Keratinocyte (primary cell): Measurements from ENCODE around the gene FAM13B. TPM values are rescaled to one million over a fixed set of nuclear protein-coding genes. Genes with fewer than 3 reads are reported as not detected.
"Not testable (repeated sequence)": the region's sequence is repeated elsewhere in the genome, so short reads cannot be mapped to it uniquely, and the experiment has no call there.

Experiments
- DNase-seq: peaks from one replicate; pipeline ENCODE4 v3.0.0-alpha.2; 2011; ENCODE audit warnings: low read depth, missing footprints, low spot score
- FAIRE-seq: peaks from 2 replicates; lab custom pipeline; 2011; peaks lifted over from hg19 to GRCh38; lab: Jason Lieb, UNC
- H2AFZ ChIP-seq: 2 replicates; pipeline ENCODE4 v1.6.0; 2012; ENCODE audit warnings: low read length, control low read depth, inconsistent platforms; ENCODE audit not compliant: control insufficient read depth
- H3K27ac ChIP-seq: 2 replicates; pipeline ENCODE4 v1.5.1; 2011; ENCODE audit warnings: low read length; ENCODE audit not compliant: control insufficient read depth, insufficient read depth
- H3K27me3 ChIP-seq: 3 replicates; pipeline ENCODE4 v1.6.0; 2011; ENCODE audit warnings: low read length; ENCODE audit not compliant: control insufficient read depth, insufficient read depth; ENCODE audit errors: extremely low read depth
- H3K36me3 ChIP-seq, 2 experiments: 2 replicates in 1 of 2; 3 replicates in 1 of 2; pipeline ENCODE4 v1.5.1; 2011; ENCODE audit warnings: low read length in 2 of 2, mild to moderate bottlenecking in 1 of 2; ENCODE audit not compliant: control insufficient read depth in 2 of 2, insufficient read depth in 2 of 2; ENCODE audit errors: extremely low read depth in 1 of 2
- H3K4me1 ChIP-seq: 3 replicates; pipeline ENCODE4 v1.5.1; 2011; ENCODE audit warnings: low read length; ENCODE audit not compliant: control insufficient read depth, insufficient read depth; ENCODE audit errors: extremely low read depth
- H3K4me2 ChIP-seq: 3 replicates; pipeline ENCODE4 v1.6.0; 2011; ENCODE audit warnings: low read depth, low read length; ENCODE audit not compliant: control insufficient read depth, insufficient read depth; ENCODE audit errors: extremely low read depth
- H3K4me3 ChIP-seq, 3 experiments: fragments of 200-600 bp in 1 of 3; sonication (generic) in 1 of 3; 2 replicates in 2 of 3; 3 replicates in 1 of 3; pipeline ENCODE4 v1.5.1; 2011 to 2016; ENCODE audit warnings: low read length in 3 of 3, mild to moderate bottlenecking in 3 of 3, control low read depth in 2 of 3, inconsistent platforms in 1 of 3, low read depth in 1 of 3, mixed read lengths in 1 of 3, mixed run types in 1 of 3, moderate library complexity in 1 of 3; ENCODE audit not compliant: control insufficient read depth in 2 of 3, insufficient read depth in 2 of 3; ENCODE audit errors: extremely low read depth in 1 of 3
- H3K79me2 ChIP-seq: 2 replicates; pipeline ENCODE4 v1.6.0; 2012; ENCODE audit warnings: low read length; ENCODE audit not compliant: control insufficient read depth, insufficient read depth
- H3K9ac ChIP-seq: 3 replicates; pipeline ENCODE4 v1.6.0; 2011; ENCODE audit warnings: low read length; ENCODE audit not compliant: control insufficient read depth, insufficient read depth; ENCODE audit errors: extremely low read depth
- H3K9me1 ChIP-seq: 3 replicates; pipeline ENCODE4 v1.6.0; 2011; ENCODE audit warnings: low read length; ENCODE audit not compliant: control insufficient read depth, insufficient read depth; ENCODE audit errors: extremely low read depth
- H3K9me3 ChIP-seq: 2 replicates; pipeline ENCODE4 v1.5.1; 2012; ENCODE audit warnings: low read depth, low read length; ENCODE audit not compliant: control insufficient read depth
- H4K20me1 ChIP-seq: 3 replicates; pipeline ENCODE4 v1.6.0; 2011; ENCODE audit warnings: low read length; ENCODE audit not compliant: control insufficient read depth, insufficient read depth; ENCODE audit errors: extremely low read depth
- EZH2 ChIP-seq: IDR thresholded peaks from one replicate; pipeline ENCODE4 v1.6.1; 2012; ENCODE audit warnings: inconsistent platforms, mild to moderate bottlenecking, low read length, moderate library complexity
- dilution Hi-C: fragments of 300-500 bp; cut with MboI; formaldehyde crosslinking; loops from one replicate; pipeline ENCODE4 v1.7.0; 2020; ENCODE audit warnings: low sequenced_read_pairs; ENCODE audit not compliant: extremely low pct_ligation_motif_present
- polyA plus RNA-seq, 5 experiments: library from polyadenylated mRNA; depleted of rRNA in 3 of 5; stranded (reverse) in 3 of 5; stranded (forward) in 1 of 5; unstranded in 1 of 5; fragments of >200 nt; gene quantifications; 1 replicate in 1 of 5; 2 replicates in 3 of 5; 3 replicates in 1 of 5; pipeline versions ENCODE4 v1.2.1 to v1.2.3, GENCODE V29; 2011 to 2012; ENCODE audit warnings: missing spikeins in 2 of 5, low read depth in 1 of 5, low replicate concordance in 1 of 5
- TF ChIP-seq, protein P1 (sequence below), 3 experiments: IDR thresholded peaks in 1 of 3; conservative IDR thresholded peaks in 1 of 3; optimal IDR thresholded peaks in 1 of 3; 2 replicates in 2 of 3; 3 replicates in 1 of 3; pipeline versions ENCODE3 to v1.5.1; 2011; ENCODE audit warnings: low read length in 3 of 3, mild to moderate bottlenecking in 3 of 3, moderate library complexity in 2 of 3, control low read depth in 1 of 3, inconsistent platforms in 1 of 3; ENCODE audit not compliant: insufficient read depth in 2 of 3; ENCODE audit errors: extremely low read depth in 1 of 3

The FAM13B gene
- polyA plus RNA-seq, 1 donor (not counting 4 experiments of a cell fraction or from before 2014, with no cell fraction given) = 12.9 TPM

DNA sequence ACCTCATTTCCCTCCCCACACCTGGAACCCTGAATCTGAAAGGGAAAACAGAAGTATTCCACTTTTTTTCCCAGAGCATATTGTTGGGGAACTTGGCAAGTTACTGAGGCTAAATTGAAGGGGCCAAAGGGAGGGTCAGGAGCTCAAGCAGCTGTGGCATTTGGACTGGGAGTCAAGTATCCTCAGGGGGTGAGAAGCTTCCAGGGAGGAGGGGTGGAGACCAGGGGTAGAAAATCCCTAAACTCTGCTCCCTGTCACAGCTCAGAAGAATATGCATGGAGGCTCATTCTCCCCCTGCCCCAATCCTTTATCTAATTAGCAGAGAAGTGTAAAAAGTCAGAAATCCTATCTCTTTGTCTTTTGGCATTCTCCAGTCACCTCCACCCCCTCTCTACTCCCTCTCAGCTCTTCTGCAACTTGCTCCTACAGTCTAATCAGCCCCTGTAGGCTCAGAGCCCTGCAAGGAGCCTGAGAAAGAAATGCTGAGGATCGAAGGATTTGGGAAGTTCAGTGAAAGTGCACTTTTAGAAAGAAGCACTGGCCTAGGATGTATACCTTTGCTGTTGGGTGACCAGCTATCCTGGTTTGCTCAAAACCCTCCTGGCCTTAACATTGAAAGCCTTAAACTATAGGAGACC is 45.2 kb upstream of the FAM13B start:
- no peaks in the 10 kb centered on the region for H3K4me1 ChIP-seq
- no peaks in the 10 kb centered on the region for H4K20me1 ChIP-seq
- H3K79me2 ChIP-seq = no peaks in the 10 kb centered on the region
- no peaks in the 10 kb centered on the region for H3K9me3 ChIP-seq
- dilution Hi-C loops = no loop called here
- TF ChIP-seq, protein P1, sequence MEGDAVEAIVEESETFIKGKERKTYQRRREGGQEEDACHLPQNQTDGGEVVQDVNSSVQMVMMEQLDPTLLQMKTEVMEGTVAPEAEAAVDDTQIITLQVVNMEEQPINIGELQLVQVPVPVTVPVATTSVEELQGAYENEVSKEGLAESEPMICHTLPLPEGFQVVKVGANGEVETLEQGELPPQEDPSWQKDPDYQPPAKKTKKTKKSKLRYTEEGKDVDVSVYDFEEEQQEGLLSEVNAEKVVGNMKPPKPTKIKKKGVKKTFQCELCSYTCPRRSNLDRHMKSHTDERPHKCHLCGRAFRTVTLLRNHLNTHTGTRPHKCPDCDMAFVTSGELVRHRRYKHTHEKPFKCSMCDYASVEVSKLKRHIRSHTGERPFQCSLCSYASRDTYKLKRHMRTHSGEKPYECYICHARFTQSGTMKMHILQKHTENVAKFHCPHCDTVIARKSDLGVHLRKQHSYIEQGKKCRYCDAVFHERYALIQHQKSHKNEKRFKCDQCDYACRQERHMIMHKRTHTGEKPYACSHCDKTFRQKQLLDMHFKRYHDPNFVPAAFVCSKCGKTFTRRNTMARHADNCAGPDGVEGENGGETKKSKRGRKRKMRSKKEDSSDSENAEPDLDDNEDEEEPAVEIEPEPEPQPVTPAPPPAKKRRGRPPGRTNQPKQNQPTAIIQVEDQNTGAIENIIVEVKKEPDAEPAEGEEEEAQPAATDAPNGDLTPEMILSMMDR (optimal IDR thresholded peaks at IDR 0.05 in 1 of 3, IDR thresholded peaks at IDR 0.05 in 1 of 3, conservative IDR thresholded peaks at IDR 0.05 in 1 of 3; ENCODE audit: extremely low read depth in 1 of 3, insufficient read depth in 2 of 3, low read length in 3 of 3) = no peak
- TF ChIP-seq EZH2 = no peak
- no peak overlapping the region for H3K4me3 ChIP-seq
- no peak overlapping the region for H3K4me2 ChIP-seq
- H3K27ac ChIP-seq = no peak overlapping the region
- DNase-seq = no peak
- H3K9ac ChIP-seq = no peak overlapping the region
- H2AFZ ChIP-seq = peak overlapping the region; percentile 8
- no peaks in the 10 kb centered on the region for H3K9me1 ChIP-seq
- FAIRE-seq = no peak
- H3K36me3 ChIP-seq = no peaks in the 10 kb centered on the region
- no peaks in the 10 kb centered on the region for H3K27me3 ChIP-seq

DNA sequence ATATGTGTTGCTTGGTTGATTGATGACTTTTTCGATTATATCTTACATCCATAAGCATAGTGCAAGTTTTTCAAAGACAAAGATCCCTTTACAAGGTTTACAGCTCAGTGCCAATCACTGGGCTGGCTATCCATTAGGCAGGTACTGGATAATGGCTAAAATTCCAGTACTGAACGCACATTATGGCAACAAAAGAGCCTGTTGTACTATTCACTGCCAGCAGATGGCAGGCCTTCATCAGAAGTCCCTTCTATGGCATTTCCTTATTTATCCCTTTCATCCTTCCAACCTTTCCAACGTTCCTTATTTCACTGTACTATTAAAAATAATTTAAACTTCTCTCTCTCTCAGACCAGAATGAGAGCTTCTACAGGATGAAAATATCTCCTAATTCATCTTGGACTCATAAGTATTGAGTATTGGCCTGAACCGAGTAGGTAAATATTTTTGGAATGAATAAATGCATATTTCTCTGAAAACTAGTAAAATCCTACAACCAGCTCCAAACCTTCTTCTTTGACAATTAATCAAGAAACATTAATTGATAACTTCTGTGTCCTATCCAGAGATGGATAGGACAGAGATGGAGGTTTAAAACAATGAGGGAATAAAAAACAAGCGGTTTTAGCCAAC is 44.3 kb upstream of the FAM13B start:
- dilution Hi-C loops = no loop called here
- no peak overlapping the region for H3K4me2 ChIP-seq
- no peaks in the 10 kb centered on the region for H3K9me1 ChIP-seq
- H2AFZ ChIP-seq = peak overlapping the region; percentile 28
- no peak overlapping the region for H3K4me3 ChIP-seq
- no peaks in the 10 kb centered on the region for H3K4me1 ChIP-seq
- H3K9me3 ChIP-seq = no peaks in the 10 kb centered on the region
- DNase-seq (no peak), FAIRE-seq (peak; percentile 86)
- H3K27me3 ChIP-seq = no peaks in the 10 kb centered on the region
- no peak overlapping the region for H3K9ac ChIP-seq
- H4K20me1 ChIP-seq = no peaks in the 10 kb centered on the region
- no peak for TF ChIP-seq EZH2
- TF ChIP-seq, protein P1 (optimal IDR thresholded peaks at IDR 0.05 in 1 of 3, IDR thresholded peaks at IDR 0.05 in 1 of 3, conservative IDR thresholded peaks at IDR 0.05 in 1 of 3; ENCODE audit: extremely low read depth in 1 of 3, insufficient read depth in 2 of 3, low read length in 3 of 3) = peak; percentile 69 to 77 (median 70)
- no peaks in the 10 kb centered on the region for H3K79me2 ChIP-seq
- no peaks in the 10 kb centered on the region for H3K36me3 ChIP-seq
- H3K27ac ChIP-seq = no peak overlapping the region

DNA sequence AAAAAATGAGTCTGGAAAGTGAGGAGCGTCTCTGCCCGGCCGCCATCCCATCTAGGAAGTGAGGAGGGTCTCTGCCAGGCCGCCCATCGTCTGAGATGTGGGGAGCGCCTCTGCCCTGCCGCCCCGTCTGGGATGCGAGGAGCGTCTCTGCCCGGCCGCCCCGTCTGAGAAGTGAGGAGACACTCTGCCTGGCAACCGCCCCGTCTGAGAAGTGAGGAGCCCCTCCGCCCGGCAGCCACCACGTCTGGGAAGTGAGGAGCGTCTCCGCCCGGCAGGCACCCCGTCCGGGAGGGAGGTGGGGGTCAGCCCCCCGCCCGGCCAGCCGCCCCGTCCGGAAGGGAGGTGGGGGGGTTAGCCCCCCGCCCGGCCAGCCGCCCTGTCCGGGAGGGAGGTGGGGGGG is 37.1 kb upstream of the FAM13B start:
- not testable (repeated sequence) for DNase-seq, FAIRE-seq, H2AFZ ChIP-seq

More for the DNA sequence above, 37.1 kb upstream of the FAM13B start:
- dilution Hi-C loops, H3K9me1 ChIP-seq, H3K27me3 ChIP-seq, H3K27ac ChIP-seq, H3K79me2 ChIP-seq, H4K20me1 ChIP-seq, H3K4me3 ChIP-seq, H3K36me3 ChIP-seq, H3K9me3 ChIP-seq, H3K9ac ChIP-seq, H3K4me1 ChIP-seq, H3K4me2 ChIP-seq: not testable (repeated sequence)
